GM19023 (cell line): ENCODE measurements around the gene ARMC3.
"Not testable (repeated sequence)": the region's sequence is repeated elsewhere in the genome, so short reads cannot be mapped to it uniquely, and the experiment has no call there.

Experiments used
- ATAC-seq: cut with Tn5 transposase; IDR thresholded peaks from one replicate; pipeline ENCODE4 v1.9.1; 2021; ENCODE audit warnings: mild to moderate bottlenecking, moderate library complexity; ENCODE audit not compliant: unreplicated experiment

Gene ARMC3

DNA sequence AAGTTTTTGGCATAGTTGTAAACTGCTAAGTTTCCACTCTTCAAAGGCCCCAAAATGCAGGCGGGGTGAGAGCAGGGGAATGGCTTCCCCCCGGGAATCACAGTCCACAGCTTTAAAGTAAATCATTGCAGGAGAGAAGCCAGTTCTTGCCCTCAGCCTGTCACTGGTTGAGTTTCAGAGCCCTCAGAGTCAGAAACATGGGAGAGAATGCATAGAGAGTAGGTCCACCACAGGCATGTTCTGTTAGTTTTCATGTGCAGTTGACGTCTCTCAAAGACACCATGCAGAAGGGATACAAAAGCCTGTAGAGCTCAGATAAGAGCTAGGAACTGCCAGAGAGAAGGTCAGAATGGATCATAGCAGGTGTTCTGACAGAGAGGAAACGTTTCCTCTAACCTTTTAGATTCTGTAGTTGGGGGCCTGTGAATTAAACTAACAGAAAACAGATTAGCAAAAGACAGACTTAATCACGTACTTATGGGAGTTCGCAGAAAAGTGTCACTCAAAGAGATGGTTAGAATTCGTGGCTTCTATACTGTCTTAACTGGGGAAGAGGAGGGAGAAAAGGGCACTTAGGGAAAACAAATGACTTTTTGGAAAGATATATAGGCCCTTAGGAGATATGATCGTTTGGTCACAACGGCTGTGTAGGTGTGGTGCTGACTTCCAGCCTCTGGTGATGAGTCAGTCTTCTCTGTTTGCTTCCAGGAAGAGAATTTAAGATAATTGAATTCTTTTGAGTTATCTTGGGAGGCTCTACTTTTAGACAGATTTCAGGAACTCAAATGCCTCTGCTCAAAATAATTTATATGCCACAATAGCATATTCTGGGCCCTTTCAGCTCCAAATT is 119.6 kb downstream of the ARMC3 start:
- no peak for ATAC-seq

- ATAC-seq = no peak
Measured at GRCh38 chr10:23048191-23048590, 120.3 kb downstream of the ARMC3 start.

GRCh38 chr10:23051278-23051677 is 123.4 kb downstream of the ARMC3 start:
- no peak for ATAC-seq

- no peak for ATAC-seq
Measured at GRCh38 chr10:23051855-23052331, 124.0 kb downstream of the ARMC3 start.

DNA sequence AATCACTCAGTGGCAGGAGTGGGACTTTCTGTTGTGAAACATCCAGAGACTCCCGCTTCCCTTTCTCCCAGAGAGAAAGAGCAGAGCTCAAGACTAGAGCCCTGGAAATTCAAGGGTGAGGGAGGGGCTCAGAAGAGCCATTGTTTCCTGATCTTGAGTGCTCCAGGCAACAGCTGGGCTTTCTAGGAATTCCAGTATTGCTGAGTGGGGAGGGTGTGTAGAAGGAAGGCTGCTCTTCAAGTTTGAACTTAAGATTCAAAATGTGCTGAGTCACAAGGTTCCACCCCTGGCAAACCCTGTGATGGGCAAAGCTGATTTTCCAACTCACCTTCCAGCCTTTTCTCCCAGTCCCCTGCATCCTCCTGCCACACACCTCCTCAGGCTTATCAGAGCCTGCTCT is 125.2 kb downstream of the ARMC3 start:
- ATAC-seq = no peak

GRCh38 chr10:23055424-23056185 is 127.8 kb downstream of the ARMC3 start:
- ATAC-seq = no peak

GRCh38 chr10:23056186-23056579 is 128.3 kb downstream of the ARMC3 start:
- no peak for ATAC-seq

DNA sequence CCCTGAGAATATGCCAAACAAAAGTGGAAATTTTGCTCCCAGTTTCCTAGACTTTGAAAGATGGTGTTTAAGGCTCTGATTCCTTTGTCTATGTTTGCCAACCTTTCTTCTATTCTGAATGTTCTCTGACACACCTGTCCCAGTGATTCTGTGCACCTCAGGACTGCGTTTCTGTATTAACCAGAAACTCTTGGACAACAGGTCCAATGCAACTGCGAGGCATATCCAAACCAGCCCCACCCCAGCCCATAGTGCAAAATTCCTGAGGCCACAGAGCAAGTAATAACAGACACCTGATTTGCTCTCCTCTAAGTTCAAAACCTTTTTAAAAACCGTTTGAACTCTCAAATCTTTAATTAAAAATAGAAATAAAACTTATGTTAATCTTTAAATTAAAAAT is 130.5 kb downstream of the ARMC3 start:
- no peak for ATAC-seq

DNA sequence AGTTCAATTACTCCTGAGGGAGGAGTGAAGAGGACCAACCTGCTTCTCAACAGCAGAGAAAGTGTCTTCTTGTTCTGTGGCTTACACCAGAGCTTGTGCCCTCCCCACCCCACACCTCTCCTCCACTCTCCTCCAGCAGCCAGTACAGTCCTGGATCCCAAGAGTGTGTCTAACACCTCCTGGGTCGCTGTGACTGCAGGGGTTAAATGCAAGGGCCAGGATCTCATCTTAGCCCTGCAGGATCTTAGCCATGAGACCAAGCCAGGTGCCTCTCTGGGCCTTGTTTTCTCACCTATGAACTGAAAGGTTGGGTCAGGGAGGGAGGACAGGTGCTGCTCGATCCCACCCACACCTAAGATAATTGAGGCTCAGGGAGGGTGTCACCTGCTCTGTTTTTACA is 133.1 kb downstream of the ARMC3 start:
- ATAC-seq = no peak

- no peak for ATAC-seq
Measured at GRCh38 chr10:23063045-23063972, 135.5 kb downstream of the ARMC3 start.

DNA sequence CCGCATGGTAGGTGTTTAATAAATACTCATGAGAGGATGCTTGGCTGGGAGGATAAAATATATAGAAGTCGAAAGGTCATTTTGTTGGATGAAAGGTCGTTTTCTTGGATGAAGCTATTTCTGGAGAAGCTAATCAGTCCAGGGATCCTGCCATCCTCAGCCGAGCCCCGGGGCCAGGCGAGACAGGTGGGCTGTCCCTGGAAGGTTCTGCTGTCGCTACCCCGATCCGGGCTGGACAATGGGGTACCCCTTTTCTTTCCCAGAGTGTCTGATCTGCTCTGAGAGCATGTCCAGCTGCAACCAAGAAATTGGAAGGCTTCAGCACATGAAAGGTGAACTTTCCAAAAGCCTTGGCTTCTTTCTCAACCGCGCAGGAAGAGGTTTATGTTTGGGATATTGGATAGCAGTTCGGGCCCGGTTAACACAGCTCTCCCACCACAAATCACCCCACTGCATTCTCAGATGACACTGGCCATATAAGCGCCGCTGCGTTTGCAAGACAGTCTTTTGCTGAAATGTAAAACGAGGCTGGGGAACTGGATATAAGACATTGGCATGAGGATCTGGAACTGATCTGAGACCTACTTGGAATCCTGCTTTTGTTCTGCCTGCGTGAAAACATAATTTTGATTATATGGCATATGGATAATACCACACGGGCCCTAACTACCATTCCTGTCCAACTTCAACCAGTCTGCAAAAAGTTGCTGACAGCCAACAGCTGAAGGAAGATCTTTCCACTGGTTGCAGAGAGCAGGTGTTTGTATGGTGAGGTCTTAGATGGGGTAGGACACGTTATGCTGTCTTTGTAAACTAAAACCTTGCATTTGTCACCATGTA is 136.3 kb downstream of the ARMC3 start:
- no peak for ATAC-seq

DNA sequence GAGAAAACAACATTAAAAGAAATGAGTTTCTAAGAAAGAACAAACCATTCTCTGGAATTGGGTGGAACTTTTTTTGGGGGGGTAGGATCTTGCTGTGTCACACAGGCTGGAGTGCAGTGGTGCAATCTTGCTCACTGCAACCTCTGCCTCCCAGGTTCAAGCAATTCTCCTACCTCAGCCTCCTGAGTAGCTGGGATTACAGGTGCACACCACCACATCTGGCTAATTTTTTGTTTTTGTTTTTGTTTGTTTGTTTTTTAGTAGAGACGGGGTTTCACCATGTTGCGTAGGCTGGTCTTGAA is 136.9 kb downstream of the ARMC3 start:
- ATAC-seq = not testable (repeated sequence)

GRCh38 chr10:23065181-23065948 is 137.5 kb downstream of the ARMC3 start:
- ATAC-seq = no peak

- ATAC-seq = no peak
Measured at GRCh38 chr10:23067337-23067736, 139.5 kb downstream of the ARMC3 start.

- ATAC-seq = no peak
Measured at GRCh38 chr10:23067939-23068775, 140.3 kb downstream of the ARMC3 start.

- peak; percentile 45 for ATAC-seq
Measured at GRCh38 chr10:23069019-23069815, 141.4 kb downstream of the ARMC3 start.

DNA sequence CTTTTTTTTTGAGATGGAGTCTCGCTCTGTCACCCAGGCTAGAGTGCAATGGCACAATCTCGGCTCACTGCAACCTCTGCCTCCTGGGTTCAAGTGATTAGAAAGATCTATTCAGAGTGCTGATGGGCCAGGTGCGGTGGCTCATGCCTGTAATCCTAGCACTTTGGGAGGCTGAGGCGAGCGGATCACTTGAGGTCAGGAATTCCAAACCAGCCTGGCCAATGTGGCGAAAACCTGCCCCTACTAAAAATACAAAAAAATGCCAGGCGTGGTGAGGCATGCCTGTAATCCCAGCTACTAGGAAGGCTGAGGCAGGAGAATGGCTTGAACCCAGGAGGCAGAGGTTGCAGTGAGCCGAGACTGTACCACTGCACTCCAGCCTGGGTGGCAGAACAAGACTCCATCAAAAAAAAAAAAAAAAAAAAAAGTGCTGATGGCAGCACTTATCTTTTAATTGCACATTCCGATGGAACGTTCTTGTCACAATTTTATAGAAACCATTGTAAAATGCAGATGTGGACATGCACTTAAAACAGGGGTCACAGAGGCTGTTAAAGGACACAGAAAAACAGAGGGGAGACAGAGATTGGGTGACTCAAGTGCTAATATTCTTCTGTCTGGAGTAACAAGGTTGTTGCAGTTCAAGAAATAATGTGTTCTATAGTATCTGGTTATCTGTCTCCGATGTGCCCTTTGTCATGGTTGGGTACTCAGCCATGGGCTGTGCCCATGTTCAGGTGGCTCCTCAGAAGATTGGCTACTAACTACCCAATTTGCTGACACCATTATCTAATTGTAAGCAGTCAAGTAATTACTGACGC is 142.4 kb downstream of the ARMC3 start:
- peak; percentile 1 for ATAC-seq
